ENCODE results near the gene STYXL2.

The STYXL2 gene

GRCh38 chr1:167111868-167112709, 18.2 kb downstream of the STYXL2 start:
- no peak overlapping the region for H3K27ac ChIP-seq (ENCODE audit: low read length)
- H3K4me2 ChIP-seq (ENCODE audit: low read length), result no peak overlapping the region

GRCh38 chr1:167114725-167115124, 20.9 kb downstream of the STYXL2 start:
- Histone ChIP-seq H3K9ac (ENCODE audit: low read length) (no peak overlapping the region), H3K4me2 (ENCODE audit: low read length) (peak overlapping the region; percentile 2; the same call in 1 of the 2 replicates)

More at GRCh38 chr1:167111868-167112709, 18.2 kb downstream of the STYXL2 start:
- H3K27me3 ChIP-seq (ENCODE audit: low read depth, low read length), result peaks cover 60% of the 10 kb centered on the region
- H3K4me3 ChIP-seq (ENCODE audit: low read length), result no peak overlapping the region
- peaks cover 14% of the 10 kb centered on the region for H3K4me1 ChIP-seq (ENCODE audit: low read length)
- H3K79me2 ChIP-seq (ENCODE audit: low read length), result no peaks in the 10 kb centered on the region
- no peak for TF ChIP-seq CTCF (IDR thresholded peaks at IDR 0.05; ENCODE audit: low read depth, low read length)
- TF ChIP-seq EZH2phosphoT487 (IDR thresholded peaks at IDR 0.05; ENCODE audit: low read depth), result no peak
- H3K36me3 ChIP-seq (replicated peaks; ENCODE audit: low read depth, low read length), result no peaks in the 10 kb centered on the region
- H2AFZ ChIP-seq (ENCODE audit: low read depth, low read length), result no peak overlapping the region
- H3K9ac ChIP-seq (ENCODE audit: low read length), result no peak overlapping the region
- H4K20me1 ChIP-seq (ENCODE audit: insufficient read depth, low read length), result no peaks in the 10 kb centered on the region
- no peaks in the 10 kb centered on the region for H3K9me3 ChIP-seq (ENCODE audit: insufficient read depth, low read length)

GRCh38 chr1:167115655-167116054, 21.8 kb downstream of the STYXL2 start:
- Histone ChIP-seq H3K4me1 (ENCODE audit: low read length) (peaks cover 10% of the 10 kb centered on the region), H3K79me2 (ENCODE audit: low read length) (no peaks in the 10 kb centered on the region), H4K20me1 (ENCODE audit: insufficient read depth, low read length) (no peaks in the 10 kb centered on the region), H3K4me3 (ENCODE audit: low read length) (no peak overlapping the region), H2AFZ (ENCODE audit: low read depth, low read length) (no peak overlapping the region), H3K4me2 (ENCODE audit: low read length) (no peak overlapping the region), H3K36me3 (replicated peaks; ENCODE audit: low read depth, low read length) (no peaks in the 10 kb centered on the region), H3K9ac (ENCODE audit: low read length) (no peak overlapping the region), H3K27me3 (ENCODE audit: low read depth, low read length) (peaks cover 50% of the 10 kb centered on the region), H3K9me3 (ENCODE audit: insufficient read depth, low read length) (no peaks in the 10 kb centered on the region), H3K27ac (ENCODE audit: low read length) (no peak overlapping the region)
- TF ChIP-seq CTCF (IDR thresholded peaks at IDR 0.05; ENCODE audit: low read depth, low read length) (no peak), EZH2phosphoT487 (IDR thresholded peaks at IDR 0.05; ENCODE audit: low read depth) (no peak)

More at GRCh38 chr1:167114725-167115124, 20.9 kb downstream of the STYXL2 start:
- H3K79me2 ChIP-seq (ENCODE audit: low read length), result no peaks in the 10 kb centered on the region
- H2AFZ ChIP-seq (ENCODE audit: low read depth, low read length), result no peak overlapping the region
- peaks cover 58% of the 10 kb centered on the region for H3K27me3 ChIP-seq (ENCODE audit: low read depth, low read length)
- no peak for TF ChIP-seq EZH2phosphoT487 (IDR thresholded peaks at IDR 0.05; ENCODE audit: low read depth)
- no peak for TF ChIP-seq CTCF (IDR thresholded peaks at IDR 0.05; ENCODE audit: low read depth, low read length)
- no peaks in the 10 kb centered on the region for H3K36me3 ChIP-seq (replicated peaks; ENCODE audit: low read depth, low read length)
- H3K4me3 ChIP-seq (ENCODE audit: low read length), result no peak overlapping the region
- H3K4me1 ChIP-seq (ENCODE audit: low read length), result peaks cover 10% of the 10 kb centered on the region
- H3K9me3 ChIP-seq (ENCODE audit: insufficient read depth, low read length), result no peaks in the 10 kb centered on the region
- no peaks in the 10 kb centered on the region for H4K20me1 ChIP-seq (ENCODE audit: insufficient read depth, low read length)
- H3K27ac ChIP-seq (ENCODE audit: low read length), result no peak overlapping the region

GRCh38 chr1:167116174-167116573, 22.3 kb downstream of the STYXL2 start:
- no peak overlapping the region for H3K4me2 ChIP-seq (ENCODE audit: low read length)
- H3K9ac ChIP-seq (ENCODE audit: low read length), result no peak overlapping the region
- H3K4me1 ChIP-seq (ENCODE audit: low read length), result peaks cover 10% of the 10 kb centered on the region
- H2AFZ ChIP-seq (ENCODE audit: low read depth, low read length), result no peak overlapping the region
- no peaks in the 10 kb centered on the region for H4K20me1 ChIP-seq (ENCODE audit: insufficient read depth, low read length)
- no peak overlapping the region for H3K4me3 ChIP-seq (ENCODE audit: low read length)
- TF ChIP-seq CTCF (IDR thresholded peaks at IDR 0.05; ENCODE audit: low read depth, low read length), result no peak
- TF ChIP-seq EZH2phosphoT487 (IDR thresholded peaks at IDR 0.05; ENCODE audit: low read depth), result no peak
- H3K79me2 ChIP-seq (ENCODE audit: low read length), result no peaks in the 10 kb centered on the region
- no peak overlapping the region for H3K27ac ChIP-seq (ENCODE audit: low read length)
- peaks cover 47% of the 10 kb centered on the region for H3K27me3 ChIP-seq (ENCODE audit: low read depth, low read length)
- no peaks in the 10 kb centered on the region for H3K36me3 ChIP-seq (replicated peaks; ENCODE audit: low read depth, low read length)
- H3K9me3 ChIP-seq (ENCODE audit: insufficient read depth, low read length), result no peaks in the 10 kb centered on the region

Data from OCI-LY3 (cell line).